GM13977 (cell line): ENCODE results near the gene PRICKLE2.

Experiments used
- DNase-seq: peaks from one replicate; pipeline ENCODE4 v3.0.0; 2012; ENCODE audit warnings: low spot score
- in situ Hi-C: fragments of 300-500 bp; cut with MboI; formaldehyde crosslinking; loops from one replicate; pipeline ENCODE4 v1.12.0; 2022; ENCODE audit warnings: low sequenced_read_pairs, low pct_unique_long_range_greater_than_20kb, mixed read lengths, inconsistent platforms; ENCODE audit not compliant: unreplicated experiment
- TF ChIP-seq, protein P1 (sequence below): IDR thresholded peaks from 2 replicates; pipeline ENCODE4 v1.5.1; 2012; ENCODE audit warnings: mild to moderate bottlenecking, control low read depth; ENCODE audit not compliant: insufficient read depth; ENCODE audit errors: extremely low read depth, missing control alignments

PRICKLE2 gene

DNA sequence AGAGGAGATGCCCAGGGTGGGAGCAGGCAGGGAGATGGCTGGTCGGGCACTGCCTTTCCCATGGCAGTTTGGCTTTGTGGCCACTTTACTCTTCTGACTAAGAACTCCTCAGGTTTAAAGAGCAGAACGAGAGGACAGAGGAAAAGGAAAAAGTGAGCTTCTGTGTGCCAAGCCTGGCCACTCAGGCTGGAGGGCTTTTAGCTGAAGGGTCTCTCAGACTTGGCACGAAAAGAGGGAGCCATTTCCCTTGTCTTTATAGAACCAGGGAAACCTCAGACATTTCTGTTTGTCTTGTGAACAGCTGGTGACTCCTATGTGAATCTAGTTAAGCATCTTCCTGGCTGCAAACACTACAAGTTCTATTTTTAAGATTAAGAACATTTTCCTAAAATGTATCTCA, 178.7 kb downstream of the PRICKLE2 start:
- in situ Hi-C loops = loop anchor here (25.0 kb wide), 1 partner anchor 341 kb away; no protein-coding TSS in a partner anchor
- TF ChIP-seq, protein P1, sequence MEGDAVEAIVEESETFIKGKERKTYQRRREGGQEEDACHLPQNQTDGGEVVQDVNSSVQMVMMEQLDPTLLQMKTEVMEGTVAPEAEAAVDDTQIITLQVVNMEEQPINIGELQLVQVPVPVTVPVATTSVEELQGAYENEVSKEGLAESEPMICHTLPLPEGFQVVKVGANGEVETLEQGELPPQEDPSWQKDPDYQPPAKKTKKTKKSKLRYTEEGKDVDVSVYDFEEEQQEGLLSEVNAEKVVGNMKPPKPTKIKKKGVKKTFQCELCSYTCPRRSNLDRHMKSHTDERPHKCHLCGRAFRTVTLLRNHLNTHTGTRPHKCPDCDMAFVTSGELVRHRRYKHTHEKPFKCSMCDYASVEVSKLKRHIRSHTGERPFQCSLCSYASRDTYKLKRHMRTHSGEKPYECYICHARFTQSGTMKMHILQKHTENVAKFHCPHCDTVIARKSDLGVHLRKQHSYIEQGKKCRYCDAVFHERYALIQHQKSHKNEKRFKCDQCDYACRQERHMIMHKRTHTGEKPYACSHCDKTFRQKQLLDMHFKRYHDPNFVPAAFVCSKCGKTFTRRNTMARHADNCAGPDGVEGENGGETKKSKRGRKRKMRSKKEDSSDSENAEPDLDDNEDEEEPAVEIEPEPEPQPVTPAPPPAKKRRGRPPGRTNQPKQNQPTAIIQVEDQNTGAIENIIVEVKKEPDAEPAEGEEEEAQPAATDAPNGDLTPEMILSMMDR = no peak
- no peak for DNase-seq

DNA sequence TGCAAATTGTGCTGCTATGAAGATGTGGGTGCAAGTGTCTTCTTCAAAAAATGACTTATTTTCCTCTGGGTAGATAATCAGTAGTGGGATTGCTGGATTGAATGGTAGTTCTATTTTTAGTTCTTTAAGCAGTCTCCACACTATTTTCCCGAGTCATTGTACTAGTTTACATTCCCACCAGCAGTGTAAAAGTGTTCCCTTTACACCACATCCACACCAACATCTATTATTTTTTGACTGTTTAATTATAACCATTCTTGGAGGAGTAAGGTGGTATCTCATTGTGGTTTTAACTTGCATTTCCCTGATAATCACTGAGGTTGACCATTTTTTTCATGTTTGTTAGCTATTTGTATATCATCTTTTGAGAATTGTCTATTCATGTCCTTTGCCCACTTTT, 182.3 kb downstream of the PRICKLE2 start:
- no peak for DNase-seq
- in situ Hi-C loops = loop anchor here (25.0 kb wide), 1 partner anchor 344 kb away; no protein-coding TSS in a partner anchor
- TF ChIP-seq, protein P1 = no peak
